GM21529 (cell line): Measurements from ENCODE around the gene GPBP1L1.
"Not testable (repeated sequence)": the region's sequence is repeated elsewhere in the genome, so short reads cannot be mapped to it uniquely, and the experiment has no call there.

Source experiments
- ATAC-seq: cut with Tn5 transposase; IDR thresholded peaks from one replicate; pipeline ENCODE4 v1.9.1; 2021; ENCODE audit not compliant: unreplicated experiment

GPBP1L1 gene

GRCh38 chr1:45682942-45683341 is 3.4 kb downstream of the GPBP1L1 start:
- ATAC-seq = no peak

GRCh38 chr1:45679123-45679522 is 7.2 kb downstream of the GPBP1L1 start:
- no peak for ATAC-seq

- ATAC-seq = no peak
Measured at GRCh38 chr1:45678489-45678888, 7.8 kb downstream of the GPBP1L1 start.

- ATAC-seq = no peak
Measured at GRCh38 chr1:45677751-45678245, 8.5 kb downstream of the GPBP1L1 start.

- not testable (repeated sequence) for ATAC-seq
Measured at GRCh38 chr1:45676553-45676952, 9.8 kb downstream of the GPBP1L1 start.

GRCh38 chr1:45674478-45674877 is 11.9 kb downstream of the GPBP1L1 start:
- no peak for ATAC-seq

GRCh38 chr1:45673956-45674355 is 12.4 kb downstream of the GPBP1L1 start:
- no peak for ATAC-seq

- no peak for ATAC-seq
Measured at GRCh38 chr1:45669859-45670655, 16.3 kb downstream of the GPBP1L1 start.

GRCh38 chr1:45669379-45669778 is 17.0 kb downstream of the GPBP1L1 start:
- no peak for ATAC-seq

- ATAC-seq = no peak
Measured at GRCh38 chr1:45668526-45668925, 17.8 kb downstream of the GPBP1L1 start.

- ATAC-seq = no peak
Measured at GRCh38 chr1:45667321-45668111, 18.8 kb downstream of the GPBP1L1 start.

- no peak for ATAC-seq
Measured at GRCh38 chr1:45666836-45667235, 19.5 kb downstream of the GPBP1L1 start.

- no peak for ATAC-seq
Measured at GRCh38 chr1:45660336-45660735, 26.0 kb downstream of the GPBP1L1 start.

- no peak for ATAC-seq
Measured at GRCh38 chr1:45659222-45659621, 27.1 kb downstream of the GPBP1L1 start.

GRCh38 chr1:45658171-45658570 is 28.2 kb downstream of the GPBP1L1 start:
- no peak for ATAC-seq

GRCh38 chr1:45656573-45657226 is 29.6 kb downstream of the GPBP1L1 start:
- no peak for ATAC-seq

- no peak for ATAC-seq
Measured at GRCh38 chr1:45654540-45655280, 31.6 kb downstream of the GPBP1L1 start.

- ATAC-seq = no peak
Measured at GRCh38 chr1:45647248-45648021, 38.9 kb downstream of the GPBP1L1 start.

- no peak for ATAC-seq
Measured at GRCh38 chr1:45644661-45645060, 41.7 kb downstream of the GPBP1L1 start.

GRCh38 chr1:45643978-45644377 is 42.4 kb downstream of the GPBP1L1 start:
- no peak for ATAC-seq
